CD1c-positive myeloid dendritic cell (primary cell): Measurements from ENCODE around the gene ZNF346.

Experiments used
- DNase-seq: peaks from one replicate; pipeline ENCODE4 v3.0.0-alpha.2; 2016; ENCODE audit errors: extremely low spot score

Gene ZNF346

GRCh38 chr5:177066224-177066623, 43.7 kb downstream of the ZNF346 start:
- DNase-seq, result no peak

- DNase-seq, result no peak
These were observed 45.0 kb downstream of the ZNF346 start for GRCh38 chr5:177067503-177067902.

- no peak for DNase-seq
These were observed 48.2 kb downstream of the ZNF346 start for GRCh38 chr5:177070536-177071191.

- peak; percentile 79 for DNase-seq
These were observed 49.3 kb downstream of the ZNF346 start for GRCh38 chr5:177071666-177072385.

DNA sequence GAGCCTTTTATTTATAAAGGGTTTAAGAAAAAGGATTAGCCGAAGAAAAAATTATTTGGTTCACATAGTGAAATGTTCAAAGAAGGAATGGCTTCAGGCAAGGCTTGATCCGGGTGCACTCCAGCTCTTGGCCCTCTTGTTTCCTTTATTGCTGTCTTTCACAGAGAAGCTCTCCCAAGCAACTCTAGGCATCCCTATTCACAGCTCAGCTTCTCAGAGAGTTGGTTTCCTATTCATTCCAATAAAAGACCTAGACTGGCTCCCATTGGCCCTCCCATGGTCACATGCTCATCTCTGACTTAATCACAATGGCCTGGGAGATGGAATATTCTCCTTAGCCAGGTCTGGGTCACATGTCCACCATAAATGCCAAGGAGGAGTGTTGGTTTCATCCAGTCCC, 54.8 kb downstream of the ZNF346 start:
- DNase-seq, result no peak

- DNase-seq, result no peak
These were observed 57.1 kb downstream of the ZNF346 start for GRCh38 chr5:177079606-177080005.

GRCh38 chr5:177080265-177080664, 57.8 kb downstream of the ZNF346 start:
- DNase-seq, result no peak

- no peak for DNase-seq
These were observed 59.4 kb downstream of the ZNF346 start for GRCh38 chr5:177081859-177082258.

DNA sequence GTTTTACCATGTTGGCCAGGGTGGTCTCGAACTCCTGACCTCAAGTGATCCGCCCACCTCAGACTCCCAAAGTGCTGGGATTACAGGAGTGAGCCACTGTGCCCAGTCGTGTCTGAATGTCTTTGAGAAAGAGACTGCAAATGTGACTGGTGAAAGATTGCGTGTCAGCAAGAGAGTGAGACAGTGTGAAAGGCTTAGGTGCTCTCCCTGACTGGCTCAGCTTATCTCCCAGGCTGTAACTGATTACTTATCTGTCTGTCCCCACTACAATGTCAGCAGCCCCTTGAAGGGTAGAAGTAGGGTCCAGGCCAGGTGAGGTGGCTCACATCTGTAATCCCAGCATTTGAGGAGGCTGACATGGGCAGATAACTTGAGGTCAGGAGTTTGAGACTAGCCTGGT, 60.9 kb downstream of the ZNF346 start:
- DNase-seq, result no peak

GRCh38 chr5:177084175-177084574, 61.7 kb downstream of the ZNF346 start:
- DNase-seq, result no peak

DNA sequence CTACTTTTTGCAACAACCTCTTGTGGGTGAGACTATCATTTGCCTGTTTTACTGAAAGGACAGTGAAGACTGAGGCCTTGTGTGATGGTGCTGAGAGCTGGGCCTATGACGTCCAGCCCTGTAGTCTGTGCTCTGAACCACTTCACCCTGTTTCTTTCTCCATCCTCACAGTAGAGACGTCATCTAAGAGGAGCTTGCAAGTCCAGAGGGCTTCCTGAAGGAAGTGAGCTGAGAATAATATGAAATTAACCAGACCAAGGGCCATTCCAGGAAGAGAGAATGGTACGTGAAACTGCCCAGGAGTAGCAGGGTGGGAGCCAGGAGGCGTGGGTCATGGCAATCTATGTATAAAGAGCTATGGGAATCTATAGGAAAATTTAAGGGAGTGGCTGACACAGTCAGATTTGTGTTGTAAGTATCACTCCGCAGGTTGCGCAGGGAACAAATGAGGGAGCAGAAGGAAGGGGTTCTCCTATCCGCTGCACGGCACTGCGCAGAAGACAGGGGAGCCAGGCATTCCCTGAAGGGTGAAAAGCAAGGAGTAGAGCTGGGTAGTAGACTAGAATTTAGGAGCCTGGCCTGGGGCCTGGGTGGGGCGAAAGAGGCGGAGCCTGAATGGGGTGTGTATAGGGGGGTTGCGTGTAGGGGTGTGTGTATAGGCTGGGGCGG, 63.6 kb downstream of the ZNF346 start:
- DNase-seq, result no peak

- DNase-seq, result peak; percentile 46
These were observed 64.3 kb downstream of the ZNF346 start, which contains the start of gene FGFR4 for GRCh38 chr5:177086654-177087397. Gene FGFR4, plus strand, starts transcription at chr5:177086915. Its CDS starts 2,688 bp downstream, at chr5:177089603.

GRCh38 chr5:177087398-177088005, 65.0 kb downstream of the ZNF346 start:
- no peak for DNase-seq

DNA sequence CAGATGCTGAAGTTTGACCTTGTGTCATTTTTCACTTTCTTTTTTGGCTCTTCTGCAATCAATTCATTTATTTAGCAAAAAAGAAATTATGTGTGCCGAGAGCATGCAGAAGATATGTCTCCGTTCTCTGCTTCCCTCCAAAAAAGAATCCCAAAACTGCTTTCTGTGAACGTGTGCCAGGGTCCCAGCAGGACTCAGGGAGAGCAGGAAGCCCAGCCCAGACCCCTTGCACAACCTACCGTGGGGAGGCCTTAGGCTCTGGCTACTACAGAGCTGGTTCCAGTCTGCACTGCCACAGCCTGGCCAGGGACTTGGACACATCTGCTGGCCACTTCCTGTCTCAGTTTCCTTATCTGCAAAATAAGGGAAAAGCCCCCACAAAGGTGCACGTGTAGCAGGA, 66.6 kb downstream of the ZNF346 start:
- DNase-seq, result no peak

GRCh38 chr5:177089825-177090641, 67.5 kb downstream of the ZNF346 start:
- DNase-seq, result no peak

- DNase-seq, result no peak
These were observed 68.3 kb downstream of the ZNF346 start for GRCh38 chr5:177090813-177091212.

GRCh38 chr5:177091232-177091631, 68.7 kb downstream of the ZNF346 start:
- no peak for DNase-seq

DNA sequence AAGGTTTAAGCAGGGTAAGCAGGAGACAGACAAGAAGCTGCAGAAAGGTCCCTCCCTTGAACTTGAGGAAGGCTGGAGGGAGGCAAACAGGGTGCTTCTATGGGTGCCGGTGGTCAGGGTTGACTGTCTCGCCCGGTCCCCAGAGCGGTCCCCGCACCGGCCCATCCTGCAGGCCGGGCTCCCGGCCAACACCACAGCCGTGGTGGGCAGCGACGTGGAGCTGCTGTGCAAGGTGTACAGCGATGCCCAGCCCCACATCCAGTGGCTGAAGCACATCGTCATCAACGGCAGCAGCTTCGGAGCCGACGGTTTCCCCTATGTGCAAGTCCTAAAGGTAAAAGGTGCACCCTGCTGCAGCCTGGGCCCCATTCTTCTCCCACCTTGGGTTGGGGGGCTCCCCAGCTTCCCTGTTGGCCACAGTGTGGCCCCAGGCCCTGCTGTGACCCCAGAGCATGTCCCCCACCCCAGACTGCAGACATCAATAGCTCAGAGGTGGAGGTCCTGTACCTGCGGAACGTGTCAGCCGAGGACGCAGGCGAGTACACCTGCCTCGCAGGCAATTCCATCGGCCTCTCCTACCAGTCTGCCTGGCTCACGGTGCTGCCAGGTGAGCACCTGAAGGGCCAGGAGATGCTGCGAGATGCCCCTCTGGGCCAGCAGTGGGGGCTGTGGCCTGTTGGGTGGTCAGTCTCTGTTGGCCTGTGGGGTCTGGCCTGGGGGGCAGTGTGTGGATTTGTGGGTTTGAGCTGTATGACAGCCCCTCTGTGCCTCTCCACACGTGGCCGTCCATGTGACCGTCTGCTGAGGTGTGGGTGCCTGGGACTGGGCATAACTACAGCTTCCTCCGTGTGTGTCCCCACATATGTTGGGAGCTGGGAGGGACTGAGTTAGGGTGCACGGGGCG, 69.9 kb downstream of the ZNF346 start:
- DNase-seq, result no peak

DNA sequence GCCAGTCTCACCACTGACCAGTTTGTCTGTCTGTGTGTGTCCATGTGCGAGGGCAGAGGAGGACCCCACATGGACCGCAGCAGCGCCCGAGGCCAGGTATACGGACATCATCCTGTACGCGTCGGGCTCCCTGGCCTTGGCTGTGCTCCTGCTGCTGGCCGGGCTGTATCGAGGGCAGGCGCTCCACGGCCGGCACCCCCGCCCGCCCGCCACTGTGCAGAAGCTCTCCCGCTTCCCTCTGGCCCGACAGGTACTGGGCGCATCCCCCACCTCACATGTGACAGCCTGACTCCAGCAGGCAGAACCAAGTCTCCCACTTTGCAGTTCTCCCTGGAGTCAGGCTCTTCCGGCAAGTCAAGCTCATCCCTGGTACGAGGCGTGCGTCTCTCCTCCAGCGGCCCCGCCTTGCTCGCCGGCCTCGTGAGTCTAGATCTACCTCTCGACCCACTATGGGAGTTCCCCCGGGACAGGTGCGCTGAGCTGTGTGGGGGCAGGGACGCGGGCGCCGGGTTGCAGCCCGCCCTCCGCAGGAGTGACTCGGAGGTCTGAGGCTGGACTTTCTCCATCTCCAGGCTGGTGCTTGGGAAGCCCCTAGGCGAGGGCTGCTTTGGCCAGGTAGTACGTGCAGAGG, 70.7 kb downstream of the ZNF346 start:
- DNase-seq, result no peak
